Right lobe of liver (tissue), 6 donors: ENCODE results near the gene NFYC. TPM values are rescaled to one million over a fixed set of nuclear protein-coding genes. Genes with fewer than 3 reads are reported as not detected.

ENCODE experiments used
- ATAC-seq, 4 donors: fragments of 200-7000 bp; cut with Tn5 transposase; one replicate each; pipeline ENCODE4 v1.9.1; 2020; ENCODE audit warnings: mild to moderate bottlenecking in 4 of 4, moderate library complexity in 4 of 4
- DNase-seq, 3 donors: peaks; one replicate each; pipeline ENCODE4 v3.0.0-alpha.2; 2020
- H3K27ac ChIP-seq, 3 donors: fragments of 200-600 bp; one replicate each; pipeline ENCODE4 v1.8.0; 2022
- H3K27me3 ChIP-seq, 2 donors: fragments of 200-600 bp; one replicate each; pipeline ENCODE4 v1.8.0; 2022
- H3K36me3 ChIP-seq, 4 donors: fragments of 200-600 bp; sonication (generic) in 1 of 4; one replicate each; pipeline versions ENCODE4 v1.5.1 to v1.8.0; 2017 to 2022; ENCODE audit warnings: control low read depth in 1 of 4
- H3K4me1 ChIP-seq, 4 donors: fragments of 200-600 bp; sonication (generic) in 1 of 4; one replicate each; pipeline versions ENCODE4 v1.5.1 to v1.8.0; 2017 to 2022; ENCODE audit warnings: control low read depth in 1 of 4
- H3K4me3 ChIP-seq, 3 donors: fragments of 200-600 bp; one replicate each; pipeline ENCODE4 v1.8.0; 2022
- H3K9me3 ChIP-seq, 4 donors: fragments of 200-600 bp; sonication (generic) in 1 of 4; one replicate each; pipeline versions ENCODE4 v1.5.1 to v1.8.0; 2017 to 2022; ENCODE audit warnings: control low read depth in 1 of 4
- CTCF ChIP-seq, 4 donors: fragments of 200-600 bp in 3 of 4; fragments of 450-650 bp in 1 of 4; IDR thresholded peaks; one replicate each; pipeline versions ENCODE4 v1.5.1 to v1.8.0; 2016 to 2022; ENCODE audit warnings: antibody characterized with exemption in 4 of 4, mild to moderate bottlenecking in 2 of 4
- POLR2A ChIP-seq: fragments of 450-650 bp; IDR thresholded peaks from one replicate; pipeline ENCODE4 v1.6.1; 2017; ENCODE audit warnings: antibody characterized with exemption, mild to moderate bottlenecking
- WGBS: methylation state at CpG from one replicate; pipeline ENCODE4 v1.1.6; 2018; ENCODE audit warnings: low coverage, low lambda C conversion rate; ENCODE audit not compliant: insufficient coverage; ENCODE audit errors: missing lambda C conversion rate; 5-methylcytosine and 5-hydroxymethylcytosine counted together
- intact Hi-C, 2 donors: fragments of 100-400 bp; cut with DNase I; formaldehyde crosslinking; loops; one replicate each; pipeline versions ENCODE4 v1.11.2 to v1.14.1; 2022
- total RNA-seq, 6 experiments: library from RNA; depleted of rRNA in 2 of 6; stranded (reverse); fragments of >200 nt in 2 of 6; fragmentation: NEBNext Ultra II Directional in 3 of 6; extraction: Animal tissue kit (Norgen Biotek cat#: 25700) in 3 of 6; gene quantifications; one replicate each; pipeline versions ENCODE4 v1.1.0 to v1.2.4, GENCODE V29; 2016 to 2023
- donor health status: DM: no; HTN: yes; CAD: no.
- donor health status: DM: no; HTN: no; CAD: no.
- donor health status: DM: no; HTN: no; CAD: no.
- donor health status: DM: no; HTN: yes; CAD: no.
- donor health status: DM: no; HTN: yes; CAD: no.

The NFYC gene
- total RNA-seq, 6 experiments from 2014 or later: 21.9 to 36.1 (median 28.1) TPM

- no peak for TF ChIP-seq CTCF (IDR thresholded peaks at IDR 0.05)
- TF ChIP-seq POLR2A: no peak
These were observed 42.4 kb upstream of the NFYC start for GRCh38 chr1:40648928-40649591.

GRCh38 chr1:40649592-40649930, 41.9 kb upstream of the NFYC start:
- WGBS: 91% methylated on average over 4 of the region's 5 CpGs
- H3K36me3 ChIP-seq: no peaks in the 10 kb centered on the region
- TF ChIP-seq POLR2A: no peak
- TF ChIP-seq CTCF (IDR thresholded peaks at IDR 0.05): no peak
- no peak overlapping the region for H3K4me3 ChIP-seq
- no peaks in the 10 kb centered on the region for H3K27me3 ChIP-seq
- H3K27ac ChIP-seq: no peak overlapping the region
- DNase-seq (no peak), ATAC-seq (no peak)
- intact Hi-C loops: no loop called here
- H3K9me3 ChIP-seq: no peaks in the 10 kb centered on the region
- H3K4me1 ChIP-seq: no peaks in the 10 kb centered on the region

More at GRCh38 chr1:40648928-40649591, 42.4 kb upstream of the NFYC start:
- Histone ChIP-seq H3K4me3 (no peak overlapping the region), H3K27ac (no peak overlapping the region), H3K27me3 (no peaks in the 10 kb centered on the region), H3K9me3 (no peaks in the 10 kb centered on the region), H3K36me3 (no peaks in the 10 kb centered on the region), H3K4me1 (no peaks in the 10 kb centered on the region)
- 70% methylated on average over 2 of the region's 15 CpGs for WGBS
- intact Hi-C loops: no loop called here
- DNase-seq (no peak), ATAC-seq (peak in 1 of 4 donors; percentile 5)

GRCh38 chr1:40650075-40650474, 41.4 kb upstream of the NFYC start:
- WGBS: no CpG with 5 or more reads among the region's 4 CpGs
- H3K9me3 ChIP-seq: no peaks in the 10 kb centered on the region
- no peak overlapping the region for H3K4me3 ChIP-seq
- no peaks in the 10 kb centered on the region for H3K36me3 ChIP-seq
- intact Hi-C loops: no loop called here
- H3K4me1 ChIP-seq: no peaks in the 10 kb centered on the region
- DNase-seq (no peak), ATAC-seq (peak in 3 of 4 donors; percentile 20 to 47 (median 37))
- H3K27ac ChIP-seq: no peak overlapping the region
- TF ChIP-seq CTCF (IDR thresholded peaks at IDR 0.05) (peak in 2 of 4 donors; percentile 18 to 30), POLR2A (no peak)
- H3K27me3 ChIP-seq: no peaks in the 10 kb centered on the region

GRCh38 chr1:40651138-40651857, 40.2 kb upstream of the NFYC start:
- WGBS: 53% methylated on average over 8 of the region's 17 CpGs
- Histone ChIP-seq H3K27ac (no peak overlapping the region), H3K4me1 (no peaks in the 10 kb centered on the region), H3K36me3 (no peaks in the 10 kb centered on the region), H3K9me3 (no peaks in the 10 kb centered on the region), H3K27me3 (no peaks in the 10 kb centered on the region), H3K4me3 (no peak overlapping the region)
- TF ChIP-seq POLR2A: no peak
- TF ChIP-seq CTCF (IDR thresholded peaks at IDR 0.05): no peak
- ATAC-seq (no peak), DNase-seq (no peak)
- intact Hi-C loops: no loop called here
